Measurements from ENCODE around the gene TNRC6C. TPM values are rescaled to one million over a fixed set of nuclear protein-coding genes. Genes with fewer than 3 reads are reported as not detected.

Gene TNRC6C
- total and polyA plus RNA-seq, 2 experiments from 2014 or later, result 10.1 to 16.6 TPM

- Histone ChIP-seq H3K4me2 (no peak overlapping the region), H4K20me1 (replicated peaks; ENCODE audit: insufficient read depth) (no peaks in the 10 kb centered on the region; the same call in 1 of the 2 replicates), H3K79me2 (replicated peaks; ENCODE audit: insufficient read depth) (no peaks in the 10 kb centered on the region), H3K9me2 (ENCODE audit: insufficient read depth) (no peaks in the 10 kb centered on the region), H3K4me3 (no peak overlapping the region), H2AFZ (no peak overlapping the region), H3F3A (replicated peaks; ENCODE audit: low read depth) (no peaks in the 10 kb centered on the region), H3K27ac (ENCODE audit: low read depth) (no peak overlapping the region), H3K27me3 (ENCODE audit: insufficient read depth) (no peaks in the 10 kb centered on the region), H3K4me1 (ENCODE audit: insufficient read depth) (peaks cover 11% of the 10 kb centered on the region), H3K36me3 (ENCODE audit: insufficient read depth) (peaks cover 42% of the 10 kb centered on the region)
- Mint-ChIP-seq H3K27ac (no peak overlapping the region), H3K4me1 (peaks cover 3% of the 10 kb centered on the region; the same call in 2 of the 3 replicates), H3K27me3 (ENCODE audit: insufficient read depth, low read depth, poor library complexity) (peaks cover 10% of the 10 kb centered on the region), H3K4me3 (no peak overlapping the region), H3K9me3 (peaks cover 31% of the 10 kb centered on the region), H3K36me3 (ENCODE audit: low read depth) (peaks cover 80% of the 10 kb centered on the region)
- ATAC-seq (no peak), DNase-seq (ENCODE audit: low spot score) (no peak)
- no peak for TF ChIP-seq EZH2phosphoT487 (IDR thresholded peaks at IDR 0.05; ENCODE audit: unreplicated experiment)
- TF ChIP-seq CTCF (conservative IDR thresholded peaks at IDR 0.05; ENCODE audit: low read depth in 2 of 2), result no peak
- TF ChIP-seq ZNF462 (CRISPR knock-in tag; IDR thresholded peaks at IDR 0.05), result no peak
- TF ChIP-seq ZNF331 (CRISPR knock-in tag; IDR thresholded peaks at IDR 0.05; ENCODE audit: low read depth), result no peak
- no peak for TF ChIP-seq REST (IDR thresholded peaks at IDR 0.05; ENCODE audit: unreplicated experiment)
- TF ChIP-seq JUNB (IDR thresholded peaks at IDR 0.05; ENCODE audit: unreplicated experiment), result no peak
- TF ChIP-seq EZH2 (IDR thresholded peaks at IDR 0.05; ENCODE audit: low read depth, unreplicated experiment), result no peak
- no peak for TF ChIP-seq ETS1 (IDR thresholded peaks at IDR 0.05)
Observed at GRCh38 chr17:78101542-78101941, 143.0 kb downstream of the TNRC6C start.

All from GM23338 (cell line).